IPS-20b (cell line): ENCODE data around the gene CBARP.

Experiments
- H3K27ac ChIP-seq: one replicate; pipeline ENCODE4 v1.5.1; 2013; ENCODE audit warnings: low read length
- H3K27me3 ChIP-seq: 2 replicates; pipeline ENCODE4 v1.6.1; 2013; ENCODE audit warnings: mild to moderate bottlenecking, low read length, inconsistent platforms; ENCODE audit not compliant: insufficient read depth
- H3K36me3 ChIP-seq: 2 replicates; pipeline ENCODE4 v1.6.1; 2013; ENCODE audit warnings: low read depth, mild to moderate bottlenecking, inconsistent platforms, low read length, moderate library complexity; ENCODE audit not compliant: insufficient read depth
- H3K4me1 ChIP-seq: 2 replicates; pipeline ENCODE4 v1.6.1; 2013; ENCODE audit warnings: mild to moderate bottlenecking, control low read depth, inconsistent platforms, low read length, moderate library complexity; ENCODE audit not compliant: insufficient read depth
- H3K4me3 ChIP-seq: 2 replicates; pipeline ENCODE4 v1.5.1; 2013; ENCODE audit warnings: mild to moderate bottlenecking, low read length, inconsistent platforms
- H3K9ac ChIP-seq: 2 replicates; pipeline ENCODE4 v1.6.1; 2013; ENCODE audit warnings: low read depth, mild to moderate bottlenecking, inconsistent platforms, low read length, moderate library complexity
- H3K9me3 ChIP-seq: 2 replicates; pipeline ENCODE4 v1.6.1; 2013; ENCODE audit warnings: mild to moderate bottlenecking, low read depth, low read length, inconsistent platforms; ENCODE audit not compliant: insufficient read depth

The CBARP gene

DNA sequence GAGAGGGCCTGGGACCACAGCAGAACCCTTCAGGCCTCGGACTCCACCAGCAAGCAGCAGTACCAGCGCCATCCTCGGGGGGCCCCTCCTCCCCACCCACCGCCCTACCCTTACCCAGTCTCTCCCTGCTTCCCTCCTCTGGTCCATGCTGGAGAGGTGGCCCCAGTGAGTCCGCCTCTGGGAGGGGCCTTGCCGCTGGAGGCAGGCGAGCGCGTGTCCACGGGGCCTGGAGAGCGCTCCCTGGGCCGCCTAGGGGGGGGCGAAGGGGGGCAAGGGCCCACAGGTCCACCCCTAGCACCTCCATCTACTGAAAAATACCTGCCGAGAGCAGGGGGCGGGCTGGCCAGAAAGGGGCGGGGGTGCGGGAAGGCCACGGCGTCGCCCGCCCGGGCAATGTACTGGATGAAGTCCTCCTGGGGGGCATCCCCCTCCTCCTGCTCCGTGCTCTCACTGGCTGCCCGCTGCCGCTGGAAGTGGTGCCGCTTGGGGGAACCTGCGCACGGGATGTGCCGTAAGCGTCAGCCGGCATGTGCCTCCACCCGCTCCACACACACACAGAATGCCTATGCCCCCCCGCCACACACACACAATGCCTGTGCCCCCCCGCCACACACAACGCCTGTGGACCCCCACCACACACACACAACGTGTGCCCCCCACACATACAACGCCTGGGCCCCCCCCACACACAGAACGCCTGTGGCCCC, 6.9 kb downstream of the CBARP start:
- peaks cover 34% of the 10 kb centered on the region for H3K36me3 ChIP-seq
- H3K4me1 ChIP-seq, result no peaks in the 10 kb centered on the region
- H3K9ac ChIP-seq, result no peak overlapping the region
- H3K9me3 ChIP-seq, result no peaks in the 10 kb centered on the region
- no peaks in the 10 kb centered on the region for H3K27me3 ChIP-seq
- no peak overlapping the region for H3K4me3 ChIP-seq
- no peak overlapping the region for H3K27ac ChIP-seq

DNA sequence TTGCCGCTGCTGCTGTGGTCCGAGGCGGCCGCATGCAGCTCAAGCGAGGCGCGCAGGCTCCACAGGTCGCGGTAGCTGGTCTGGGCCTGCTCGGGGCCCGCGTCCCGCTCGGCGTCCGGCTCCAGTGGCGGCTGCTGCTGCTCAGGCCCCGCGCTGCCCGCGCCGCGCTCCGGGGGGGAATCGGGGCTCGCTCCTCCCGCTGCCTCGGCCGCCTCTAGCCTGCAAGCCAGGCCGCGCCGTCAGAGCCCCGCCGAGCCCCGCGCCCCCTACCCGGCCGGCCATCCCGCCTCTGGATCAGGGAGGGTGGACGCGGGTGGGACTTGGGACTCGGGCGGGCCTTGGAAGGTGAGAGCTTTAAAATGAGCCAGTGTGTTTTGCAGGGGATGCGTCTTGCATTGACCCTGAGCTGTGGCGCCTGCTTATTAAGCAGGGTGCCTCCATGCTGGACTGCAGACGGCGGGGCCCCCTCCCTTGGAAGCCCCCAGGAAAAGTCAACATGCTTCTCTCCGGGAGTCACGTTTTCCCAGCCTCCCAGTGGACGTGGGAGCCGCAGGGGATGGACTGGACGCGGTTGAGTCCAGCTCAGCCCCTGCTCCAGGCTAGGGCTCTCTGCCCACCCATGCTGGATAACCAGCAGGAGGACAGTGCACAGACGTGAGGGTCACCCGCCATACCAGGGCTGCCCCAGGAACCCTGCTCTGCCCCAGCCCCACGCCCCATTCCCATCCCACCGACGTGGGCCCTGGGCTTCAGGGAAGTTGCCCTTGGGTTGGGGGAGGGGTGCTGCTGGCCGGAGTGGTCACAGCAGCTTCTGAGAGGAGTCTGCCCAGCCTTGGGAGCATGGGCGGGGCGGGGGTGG, 7.7 kb downstream of the CBARP start:
- Histone ChIP-seq H3K9me3 (no peaks in the 10 kb centered on the region), H3K27ac (no peak overlapping the region), H3K9ac (no peak overlapping the region), H3K36me3 (peaks cover 27% of the 10 kb centered on the region), H3K4me1 (no peaks in the 10 kb centered on the region), H3K27me3 (no peaks in the 10 kb centered on the region), H3K4me3 (no peak overlapping the region)

DNA sequence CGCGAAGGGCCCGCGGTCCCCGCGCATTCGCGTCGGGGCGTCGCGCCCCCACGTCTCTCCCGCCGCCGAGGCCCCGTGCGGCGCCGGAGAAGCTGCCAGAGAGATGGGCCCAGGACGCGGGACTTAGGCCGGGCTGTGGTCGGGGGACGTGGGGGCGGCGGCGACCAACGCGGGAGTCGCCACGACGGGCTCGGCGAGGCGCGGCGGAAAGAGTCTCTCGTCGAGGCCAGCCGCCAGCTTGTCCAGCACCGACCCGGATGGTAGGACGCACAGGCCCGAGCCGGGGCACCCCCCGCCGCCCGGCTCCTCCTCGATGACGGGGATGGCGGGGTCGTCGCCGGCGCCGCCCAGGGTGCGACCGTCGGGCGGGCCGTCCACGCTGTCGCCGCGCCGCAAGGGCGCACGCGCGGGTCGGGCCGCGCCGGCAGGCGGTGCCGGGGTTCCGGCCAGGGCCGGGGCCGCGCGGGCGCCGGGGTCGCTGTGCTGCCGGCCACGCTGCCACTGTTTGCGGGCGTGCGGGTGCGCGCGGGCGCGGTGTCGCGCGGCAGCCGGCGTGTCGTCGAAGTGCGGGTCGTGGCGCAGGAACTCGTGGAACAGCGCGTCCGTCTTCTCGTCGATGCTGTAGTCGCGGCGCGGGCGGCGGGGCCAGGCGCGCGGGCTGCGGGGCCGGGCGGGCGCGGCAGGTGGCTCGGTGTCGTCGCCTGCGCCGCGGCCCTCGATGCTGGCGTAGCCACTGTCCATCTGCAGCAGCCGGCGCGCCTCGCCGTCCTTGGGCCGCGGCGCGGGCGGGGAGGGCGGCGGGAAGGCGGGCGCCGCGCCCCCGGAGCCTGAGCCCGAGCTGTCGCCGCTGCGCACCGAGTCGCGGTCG, 8.5 kb downstream of the CBARP start:
- H3K4me3 ChIP-seq, result no peak overlapping the region
- no peaks in the 10 kb centered on the region for H3K9me3 ChIP-seq
- H3K36me3 ChIP-seq, result peaks cover 24% of the 10 kb centered on the region
- no peaks in the 10 kb centered on the region for H3K4me1 ChIP-seq
- H3K27ac ChIP-seq, result no peak overlapping the region
- H3K27me3 ChIP-seq, result no peaks in the 10 kb centered on the region
- no peak overlapping the region for H3K9ac ChIP-seq

DNA sequence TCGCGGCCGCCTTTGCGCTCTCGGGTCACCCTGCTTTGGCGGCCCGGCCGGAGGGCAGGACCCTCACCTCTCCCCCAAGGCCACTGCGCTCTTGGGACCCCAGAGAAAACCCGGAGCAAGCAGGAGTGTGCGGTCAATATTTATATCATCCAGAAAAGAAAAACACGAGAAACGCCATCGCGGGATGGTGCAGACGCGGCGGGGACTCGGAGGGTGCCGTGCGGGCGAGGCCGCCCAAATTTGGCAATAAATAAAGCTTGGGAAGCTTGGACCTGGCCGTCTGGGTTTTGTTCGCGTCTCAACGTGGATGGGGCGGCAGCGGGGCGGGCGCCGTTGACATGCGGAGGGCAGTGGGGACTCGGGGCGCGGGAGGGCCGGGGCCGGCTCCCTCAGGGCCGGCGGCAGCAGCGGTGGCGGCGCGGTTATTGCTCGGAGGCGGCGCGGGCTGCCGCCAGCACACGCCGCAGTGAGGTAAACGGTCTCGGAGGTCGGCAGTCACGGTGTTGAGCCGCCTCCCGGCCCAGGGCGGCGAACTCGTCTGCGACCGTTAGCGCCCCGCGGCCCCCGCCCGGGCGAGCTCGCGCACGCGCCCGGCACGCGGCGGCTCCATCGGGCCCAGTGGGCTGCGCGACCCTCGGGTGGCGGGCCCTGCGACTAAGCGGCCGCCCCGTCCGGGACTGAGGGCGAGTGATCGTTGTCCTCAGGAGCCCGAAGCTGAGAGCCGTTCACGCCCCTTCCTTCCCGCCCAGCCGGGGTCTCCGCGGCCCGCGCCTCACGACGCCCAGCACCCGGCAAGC, 9.4 kb downstream of the CBARP start:
- Histone ChIP-seq H3K4me3 (no peak overlapping the region), H3K36me3 (peaks cover 15% of the 10 kb centered on the region; the same call in 1 of the 2 replicates), H3K4me1 (no peaks in the 10 kb centered on the region), H3K27me3 (no peaks in the 10 kb centered on the region), H3K9ac (no peak overlapping the region), H3K9me3 (no peaks in the 10 kb centered on the region), H3K27ac (no peak overlapping the region)

DNA sequence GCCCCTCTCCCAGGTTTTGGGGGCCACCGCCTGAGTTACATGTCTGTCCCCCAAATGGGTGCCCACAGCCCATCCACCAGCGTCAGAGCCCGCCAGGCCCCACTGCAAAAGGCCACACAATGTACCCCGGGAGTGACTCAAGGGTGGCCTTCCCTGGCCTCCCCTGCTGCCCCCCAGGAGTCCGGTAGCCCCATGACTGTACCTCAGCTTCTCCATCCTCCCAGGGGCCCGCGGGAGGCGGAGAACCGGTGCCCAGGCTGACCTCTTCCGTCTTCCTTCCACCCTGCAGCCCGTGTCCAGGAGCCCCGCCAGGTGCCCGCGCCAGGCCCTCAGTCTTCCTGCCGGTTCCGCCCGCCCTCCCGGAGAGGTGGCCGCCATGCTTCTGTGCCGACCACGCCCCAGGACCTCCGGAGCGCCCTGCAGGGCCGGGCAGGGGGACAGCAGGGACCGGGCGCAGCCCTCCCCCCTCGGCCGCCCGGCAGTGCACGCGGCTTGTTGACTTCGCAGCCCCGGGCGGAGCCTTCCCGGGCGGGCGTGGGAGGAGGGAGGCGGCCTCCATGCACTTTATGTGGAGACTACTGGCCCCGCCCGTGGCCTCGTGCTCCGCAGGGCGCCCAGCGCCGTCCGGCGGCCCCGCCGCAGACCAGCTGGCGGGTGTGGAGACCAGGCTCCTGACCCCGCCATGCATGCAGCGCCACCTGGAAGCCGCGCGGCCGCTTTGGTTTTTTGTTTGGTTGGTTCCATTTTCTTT, 10.3 kb downstream of the CBARP start:
- Histone ChIP-seq H3K27ac (no peak overlapping the region), H3K27me3 (no peaks in the 10 kb centered on the region), H3K36me3 (peaks cover 15% of the 10 kb centered on the region), H3K9me3 (no peaks in the 10 kb centered on the region), H3K4me1 (no peaks in the 10 kb centered on the region), H3K4me3 (no peak overlapping the region), H3K9ac (no peak overlapping the region)

DNA sequence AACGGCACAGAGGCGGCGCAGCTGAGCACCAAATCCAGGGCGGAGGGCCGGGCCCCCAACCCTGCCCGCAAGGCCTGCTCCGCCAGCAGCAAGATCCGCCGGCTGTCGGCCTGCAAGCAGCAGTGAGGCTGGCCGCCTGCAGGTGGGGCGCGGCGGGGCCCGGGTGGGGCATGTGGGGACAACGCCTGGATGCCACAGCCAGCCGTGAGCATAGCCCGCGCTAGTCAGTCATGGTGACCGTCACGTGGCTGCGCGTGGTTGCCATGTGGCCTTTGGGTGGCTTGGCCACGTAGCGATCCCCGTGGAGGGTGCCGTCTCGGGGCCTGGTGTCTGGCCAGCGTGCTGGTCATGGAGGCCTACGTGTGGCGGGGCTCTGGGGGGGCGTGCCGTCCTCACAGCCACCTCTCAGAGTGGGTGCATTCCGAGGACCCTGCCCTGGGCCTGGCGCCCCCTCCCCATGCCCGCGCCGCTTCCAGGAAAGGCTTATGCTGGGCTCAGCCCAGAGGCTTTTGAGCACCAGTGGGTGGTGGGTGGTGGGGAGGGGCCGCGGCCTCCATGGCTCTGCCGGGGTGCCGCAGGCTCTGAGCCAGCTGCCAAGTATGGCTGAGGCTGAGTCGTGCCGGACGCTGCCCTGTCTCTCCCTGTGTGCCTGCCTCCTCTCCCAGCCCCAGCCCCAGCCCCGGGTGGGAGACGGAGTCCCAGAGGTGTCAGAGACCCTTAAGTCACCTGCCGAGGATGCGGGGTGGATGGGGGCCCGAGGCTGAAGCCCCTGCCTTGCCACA, 11.1 kb downstream of the CBARP start:
- no peak overlapping the region for H3K27ac ChIP-seq
- no peak overlapping the region for H3K9ac ChIP-seq
- no peaks in the 10 kb centered on the region for H3K4me1 ChIP-seq
- H3K27me3 ChIP-seq, result no peaks in the 10 kb centered on the region
- H3K4me3 ChIP-seq, result no peak overlapping the region
- no peaks in the 10 kb centered on the region for H3K9me3 ChIP-seq
- peaks cover 14% of the 10 kb centered on the region for H3K36me3 ChIP-seq

DNA sequence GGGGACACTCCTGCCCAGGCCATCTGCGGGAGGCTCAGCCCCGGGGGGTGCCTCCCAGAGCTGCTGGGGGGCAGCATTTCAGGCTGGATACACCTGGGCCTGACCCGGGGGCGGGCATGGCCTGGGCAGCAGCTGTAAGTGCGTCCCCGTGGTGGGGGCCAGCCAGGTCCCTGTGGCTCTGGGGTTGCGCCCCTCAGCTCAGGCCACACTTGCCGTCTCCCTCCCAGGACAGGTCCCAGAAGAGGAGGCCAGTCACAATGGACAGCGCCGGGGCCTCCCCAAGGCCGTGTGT, 11.6 kb downstream of the CBARP start:
- H3K9ac ChIP-seq, result no peak overlapping the region
- no peaks in the 10 kb centered on the region for H3K9me3 ChIP-seq
- H3K4me1 ChIP-seq, result no peaks in the 10 kb centered on the region
- H3K27ac ChIP-seq, result no peak overlapping the region
- peaks cover 12% of the 10 kb centered on the region for H3K36me3 ChIP-seq
- H3K27me3 ChIP-seq, result no peaks in the 10 kb centered on the region
- no peak overlapping the region for H3K4me3 ChIP-seq

DNA sequence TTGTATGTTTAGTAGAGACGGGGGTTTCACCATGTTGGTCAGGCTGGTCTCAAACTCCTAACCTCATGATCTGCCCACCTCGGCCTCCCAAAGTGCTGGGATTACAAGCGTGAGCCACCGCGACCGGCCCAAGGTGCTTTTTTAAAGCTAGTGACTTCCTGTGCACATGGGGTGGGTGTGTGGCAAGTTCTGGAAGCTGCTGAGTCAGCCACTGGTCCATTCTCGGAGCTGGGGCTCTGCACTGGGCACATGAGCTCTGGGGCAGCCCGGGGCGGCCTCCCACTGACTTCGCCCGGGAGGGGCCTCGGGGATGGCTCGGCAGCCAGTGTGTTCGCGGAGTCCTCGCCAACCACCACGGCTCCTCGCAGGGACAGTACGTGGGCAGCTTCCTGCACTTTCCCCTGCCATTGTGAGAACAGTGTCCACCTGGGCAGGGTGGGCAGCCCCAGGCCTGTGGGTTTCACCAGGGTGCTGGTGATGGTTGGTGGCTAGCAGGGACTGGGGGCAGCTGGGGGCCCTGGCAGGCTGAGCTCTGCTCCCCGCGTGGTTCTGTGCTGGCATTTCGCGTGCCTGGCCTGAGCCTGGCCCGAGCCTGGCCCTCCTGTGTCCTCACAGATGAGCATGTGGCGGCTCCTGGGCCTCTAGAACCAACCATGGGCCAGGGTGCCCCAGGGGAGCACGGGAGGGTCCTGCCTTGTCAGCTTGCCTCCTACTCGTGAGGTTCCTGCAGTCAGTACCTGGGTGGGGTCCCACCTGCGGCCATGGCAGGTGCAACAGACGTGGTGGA, 12.2 kb downstream of the CBARP start:
- Histone ChIP-seq H3K36me3 (peaks cover 12% of the 10 kb centered on the region), H3K27ac (no peak overlapping the region), H3K9ac (no peak overlapping the region), H3K27me3 (no peaks in the 10 kb centered on the region), H3K4me3 (no peak overlapping the region), H3K4me1 (no peaks in the 10 kb centered on the region), H3K9me3 (no peaks in the 10 kb centered on the region)

DNA sequence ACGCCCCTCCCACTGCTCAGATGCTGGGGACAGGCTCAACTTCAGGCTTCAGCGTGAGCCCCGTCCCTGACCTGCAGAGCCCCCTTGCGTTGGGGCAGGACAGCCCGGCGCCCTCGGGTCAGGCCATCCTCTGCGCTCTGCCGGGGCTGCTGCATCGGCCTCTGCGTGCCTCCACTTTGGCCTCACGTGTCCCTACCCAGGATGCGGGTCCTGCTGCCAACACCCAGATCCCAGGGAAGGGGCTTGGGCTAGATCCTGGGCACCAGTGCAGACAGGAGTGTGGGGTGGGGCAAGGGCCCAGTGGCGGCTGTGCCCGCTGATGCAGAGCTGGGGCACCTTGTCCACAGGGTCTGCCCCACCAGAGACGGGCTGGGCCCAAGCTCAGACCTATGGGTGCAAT, 13.0 kb downstream of the CBARP start:
- peaks cover 12% of the 10 kb centered on the region for H3K36me3 ChIP-seq
- no peak overlapping the region for H3K4me3 ChIP-seq
- no peaks in the 10 kb centered on the region for H3K9me3 ChIP-seq
- H3K9ac ChIP-seq, result no peak overlapping the region
- H3K27me3 ChIP-seq, result no peaks in the 10 kb centered on the region
- H3K27ac ChIP-seq, result no peak overlapping the region
- H3K4me1 ChIP-seq, result no peaks in the 10 kb centered on the region
